Measurements from ENCODE around the gene UTS2R. TPM values are rescaled to one million over a fixed set of nuclear protein-coding genes. Genes with fewer than 3 reads are reported as not detected.

The UTS2R gene
- polyA plus RNA-seq, 3 donors, result not detected

DNA sequence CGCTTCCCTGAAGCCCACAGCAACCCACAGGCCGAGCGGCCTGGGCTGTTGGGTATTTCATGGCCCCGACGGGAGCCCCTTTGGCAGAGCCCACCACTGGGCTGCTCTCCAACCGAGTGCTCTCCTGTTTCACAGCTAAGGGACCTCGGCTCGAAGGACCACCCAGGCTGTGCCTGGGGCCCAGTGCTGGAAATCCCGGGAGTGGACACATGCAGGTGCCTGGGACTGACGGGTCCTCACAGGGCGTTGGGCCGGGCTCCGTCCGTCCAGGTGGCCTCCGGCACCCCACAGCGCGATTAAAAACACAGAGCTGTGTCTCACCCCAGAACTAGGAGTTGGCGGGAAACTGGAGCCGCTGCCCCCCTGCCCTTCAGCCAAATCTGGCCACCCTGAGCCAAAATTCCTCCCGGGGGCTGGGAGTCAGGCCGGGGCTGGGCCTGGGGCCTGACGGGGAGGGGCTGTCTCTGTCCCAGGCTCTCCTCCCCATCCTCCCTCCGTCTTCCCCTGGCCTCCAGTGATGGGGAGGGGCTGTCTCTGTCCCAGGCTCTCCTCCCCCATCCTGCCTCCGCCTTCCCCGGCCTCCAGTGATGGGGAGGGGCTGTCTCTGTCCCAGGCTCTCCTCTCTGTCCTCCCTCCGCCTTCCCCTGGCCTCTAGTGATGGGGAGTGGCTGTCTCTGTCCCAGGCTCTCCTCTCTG, 14.1 kb downstream of the UTS2R start:
- peaks cover 10 to 11% of the 10 kb centered on the region in 2 donors for H3K4me1 ChIP-seq (ENCODE audit: control insufficient read depth in 1 of 2, insufficient read depth in 2 of 2, low read length in 2 of 2)
- Mint-ChIP-seq H3K9me3 (peaks cover 0 to 8% (median 0%) of the 10 kb centered on the region in 7 donors), H3K27me3 (ENCODE audit: low read depth in 3 of 3) (peaks cover 24 to 50% (median 35%) of the 10 kb centered on the region in 3 donors), H3K27ac (no peak overlapping the region), H3K4me1 (peaks cover 14% of the 10 kb centered on the region), H3K36me3 (no peaks in the 10 kb centered on the region), H3K4me3 (no peak overlapping the region)
- H3K27ac ChIP-seq (ENCODE audit: low read depth in 1 of 2, low read length in 2 of 2), result no peak overlapping the region
- peaks cover 0 to 29% of the 10 kb centered on the region in 2 donors for H3K27me3 ChIP-seq (ENCODE audit: control insufficient read depth in 2 of 2, insufficient read depth in 2 of 2, low read length in 2 of 2)
- no peak overlapping the region for H3K4me3 ChIP-seq (replicated peaks in 1 of 3; ENCODE audit: low read depth in 2 of 3, low read length in 3 of 3)
- no peak for DNase-seq
- intact Hi-C loops (cut with micrococcal nuclease), result no loop called here
- 62% methylated on average over 18 of the region's 26 CpGs for WGBS (ENCODE audit: insufficient coverage)
- H3K9ac ChIP-seq (ENCODE audit: insufficient read depth, low read length, poor library complexity, severe bottlenecking), result no peak overlapping the region
- H2AFZ ChIP-seq (ENCODE audit: insufficient read depth, low read depth, low read length, poor library complexity, severe bottlenecking), result no peak overlapping the region
- H3K4me2 ChIP-seq (replicated peaks; ENCODE audit: extremely low read depth, low read length, poor library complexity, severe bottlenecking), result no peak overlapping the region
- no peaks in the 10 kb centered on the region for H3K36me3 ChIP-seq (replicated peaks in 1 of 2; ENCODE audit: control insufficient read depth in 1 of 2, insufficient read depth in 2 of 2, low read length in 2 of 2)
- H3K79me2 ChIP-seq (ENCODE audit: insufficient read depth, low read length), result no peaks in the 10 kb centered on the region
- no peaks in the 10 kb centered on the region for H3K9me3 ChIP-seq (replicated peaks in 1 of 2; ENCODE audit: control insufficient read depth in 1 of 2, insufficient read depth in 1 of 2, low read length in 2 of 2)
- TF ChIP-seq, protein P1, sequence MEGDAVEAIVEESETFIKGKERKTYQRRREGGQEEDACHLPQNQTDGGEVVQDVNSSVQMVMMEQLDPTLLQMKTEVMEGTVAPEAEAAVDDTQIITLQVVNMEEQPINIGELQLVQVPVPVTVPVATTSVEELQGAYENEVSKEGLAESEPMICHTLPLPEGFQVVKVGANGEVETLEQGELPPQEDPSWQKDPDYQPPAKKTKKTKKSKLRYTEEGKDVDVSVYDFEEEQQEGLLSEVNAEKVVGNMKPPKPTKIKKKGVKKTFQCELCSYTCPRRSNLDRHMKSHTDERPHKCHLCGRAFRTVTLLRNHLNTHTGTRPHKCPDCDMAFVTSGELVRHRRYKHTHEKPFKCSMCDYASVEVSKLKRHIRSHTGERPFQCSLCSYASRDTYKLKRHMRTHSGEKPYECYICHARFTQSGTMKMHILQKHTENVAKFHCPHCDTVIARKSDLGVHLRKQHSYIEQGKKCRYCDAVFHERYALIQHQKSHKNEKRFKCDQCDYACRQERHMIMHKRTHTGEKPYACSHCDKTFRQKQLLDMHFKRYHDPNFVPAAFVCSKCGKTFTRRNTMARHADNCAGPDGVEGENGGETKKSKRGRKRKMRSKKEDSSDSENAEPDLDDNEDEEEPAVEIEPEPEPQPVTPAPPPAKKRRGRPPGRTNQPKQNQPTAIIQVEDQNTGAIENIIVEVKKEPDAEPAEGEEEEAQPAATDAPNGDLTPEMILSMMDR (IDR thresholded peaks at IDR 0.05), result no peak
- no peaks in the 10 kb centered on the region for H4K20me1 ChIP-seq (ENCODE audit: insufficient read depth, low read length)

DNA sequence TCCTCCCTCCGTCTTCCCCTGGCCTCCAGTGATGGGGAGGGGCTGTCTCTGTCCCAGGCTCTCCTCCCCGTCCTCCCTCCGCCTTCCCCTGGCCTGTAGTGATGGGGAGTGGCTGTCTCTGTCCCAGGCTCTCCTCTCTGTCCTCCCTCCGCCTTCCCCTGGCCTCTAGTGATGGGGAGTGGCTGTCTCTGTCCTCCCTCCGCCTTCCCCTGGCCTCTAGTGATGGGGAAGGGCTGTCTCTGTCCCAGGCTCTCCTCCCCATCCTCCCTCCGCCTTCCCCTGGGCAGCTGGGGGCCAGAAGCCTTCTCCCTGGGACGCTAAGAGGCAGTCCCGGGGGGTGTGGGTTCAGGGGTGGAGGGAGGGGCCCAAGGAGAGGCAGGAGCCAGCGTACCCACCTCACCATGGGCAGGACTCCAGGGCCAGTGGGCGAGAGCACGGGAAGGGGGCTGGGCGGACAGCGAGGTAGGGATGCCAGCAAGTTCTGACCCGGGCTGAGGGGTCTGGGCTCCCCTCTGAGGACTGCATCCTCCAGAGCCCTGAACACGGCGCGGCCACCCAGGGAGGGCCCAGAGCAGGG, 14.8 kb downstream of the UTS2R start:
- H4K20me1 ChIP-seq (ENCODE audit: insufficient read depth, low read length), result no peaks in the 10 kb centered on the region
- DNase-seq, result no peak
- peaks cover 14% of the 10 kb centered on the region for H3K4me1 Mint-ChIP-seq
- peaks cover 0 to 7% (median 0%) of the 10 kb centered on the region in 7 donors for H3K9me3 Mint-ChIP-seq
- H3K36me3 Mint-ChIP-seq, result peaks cover 0 to under 1% of the 10 kb centered on the region in 2 donors
- WGBS (ENCODE audit: insufficient coverage), result 84% methylated on average over 9 of the region's 17 CpGs
- no peak overlapping the region for H3K4me2 ChIP-seq (replicated peaks; ENCODE audit: extremely low read depth, low read length, poor library complexity, severe bottlenecking)
- TF ChIP-seq, protein P1 (IDR thresholded peaks at IDR 0.05), result no peak
- no peak overlapping the region for H3K27ac ChIP-seq (ENCODE audit: low read depth in 1 of 2, low read length in 2 of 2)
- H3K9me3 ChIP-seq (replicated peaks in 1 of 2; ENCODE audit: control insufficient read depth in 1 of 2, insufficient read depth in 1 of 2, low read length in 2 of 2), result no peaks in the 10 kb centered on the region
- H3K27ac Mint-ChIP-seq, result no peak overlapping the region
- no peak overlapping the region for H2AFZ ChIP-seq (ENCODE audit: insufficient read depth, low read depth, low read length, poor library complexity, severe bottlenecking)
- no peak overlapping the region for H3K4me3 Mint-ChIP-seq
- peaks cover 0 to 29% of the 10 kb centered on the region in 2 donors for H3K27me3 ChIP-seq (ENCODE audit: control insufficient read depth in 2 of 2, insufficient read depth in 2 of 2, low read length in 2 of 2)
- intact Hi-C loops (cut with micrococcal nuclease), result no loop called here
- H3K4me1 ChIP-seq (ENCODE audit: control insufficient read depth in 1 of 2, insufficient read depth in 2 of 2, low read length in 2 of 2), result peaks cover 10 to 11% of the 10 kb centered on the region in 2 donors
- H3K27me3 Mint-ChIP-seq (ENCODE audit: low read depth in 3 of 3), result peaks cover 21 to 49% (median 32%) of the 10 kb centered on the region in 3 donors
- H3K9ac ChIP-seq (ENCODE audit: insufficient read depth, low read length, poor library complexity, severe bottlenecking), result no peak overlapping the region
- no peaks in the 10 kb centered on the region for H3K36me3 ChIP-seq (replicated peaks in 1 of 2; ENCODE audit: control insufficient read depth in 1 of 2, insufficient read depth in 2 of 2, low read length in 2 of 2)
- no peaks in the 10 kb centered on the region for H3K79me2 ChIP-seq (ENCODE audit: insufficient read depth, low read length)
- H3K4me3 ChIP-seq (replicated peaks in 1 of 3; ENCODE audit: low read depth in 2 of 3, low read length in 3 of 3), result no peak overlapping the region

Data from CD14-positive monocyte (primary cell).